22Rv1 (cell line): ENCODE data around the gene TENM4.

Source experiments
- H3K27ac ChIP-seq: fragments of 450-650 bp; 2 replicates; pipeline ENCODE4 v1.5.1; 2017
- ZFX ChIP-seq: fragments of 450-650 bp; IDR thresholded peaks from 2 replicates; pipeline ENCODE4 v1.6.1; 2017; ENCODE audit warnings: antibody characterized with exemption, borderline replicate concordance
- TF ChIP-seq, protein P1 (sequence below): fragments of 450-650 bp; IDR thresholded peaks from 2 replicates; pipeline ENCODE4 v1.5.1; 2017; ENCODE audit warnings: mild to moderate bottlenecking

The TENM4 gene

DNA sequence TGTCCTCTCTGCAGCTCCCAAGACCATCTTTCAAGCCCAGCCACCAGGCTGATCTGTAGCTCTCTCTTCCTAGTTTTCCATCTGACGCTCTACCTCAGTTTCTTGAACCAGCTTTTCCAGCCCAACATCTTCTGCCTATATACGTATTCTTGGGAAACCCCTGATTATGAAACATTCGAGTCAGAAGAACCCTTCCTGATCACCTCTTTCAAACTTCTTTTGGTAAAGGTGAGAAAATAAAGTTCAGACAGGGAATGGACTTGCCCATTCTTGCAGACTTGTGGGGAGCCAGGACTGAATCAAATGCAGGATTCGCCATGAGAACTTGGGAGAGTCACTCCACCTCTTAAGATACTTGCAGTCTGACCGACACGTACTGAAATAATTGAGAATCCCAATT lies 696.6 kb downstream of the TENM4 start:
- H3K27ac ChIP-seq, result no peak overlapping the region
- TF ChIP-seq ZFX, result no peak
- TF ChIP-seq, protein P1, sequence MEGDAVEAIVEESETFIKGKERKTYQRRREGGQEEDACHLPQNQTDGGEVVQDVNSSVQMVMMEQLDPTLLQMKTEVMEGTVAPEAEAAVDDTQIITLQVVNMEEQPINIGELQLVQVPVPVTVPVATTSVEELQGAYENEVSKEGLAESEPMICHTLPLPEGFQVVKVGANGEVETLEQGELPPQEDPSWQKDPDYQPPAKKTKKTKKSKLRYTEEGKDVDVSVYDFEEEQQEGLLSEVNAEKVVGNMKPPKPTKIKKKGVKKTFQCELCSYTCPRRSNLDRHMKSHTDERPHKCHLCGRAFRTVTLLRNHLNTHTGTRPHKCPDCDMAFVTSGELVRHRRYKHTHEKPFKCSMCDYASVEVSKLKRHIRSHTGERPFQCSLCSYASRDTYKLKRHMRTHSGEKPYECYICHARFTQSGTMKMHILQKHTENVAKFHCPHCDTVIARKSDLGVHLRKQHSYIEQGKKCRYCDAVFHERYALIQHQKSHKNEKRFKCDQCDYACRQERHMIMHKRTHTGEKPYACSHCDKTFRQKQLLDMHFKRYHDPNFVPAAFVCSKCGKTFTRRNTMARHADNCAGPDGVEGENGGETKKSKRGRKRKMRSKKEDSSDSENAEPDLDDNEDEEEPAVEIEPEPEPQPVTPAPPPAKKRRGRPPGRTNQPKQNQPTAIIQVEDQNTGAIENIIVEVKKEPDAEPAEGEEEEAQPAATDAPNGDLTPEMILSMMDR, result no peak

DNA sequence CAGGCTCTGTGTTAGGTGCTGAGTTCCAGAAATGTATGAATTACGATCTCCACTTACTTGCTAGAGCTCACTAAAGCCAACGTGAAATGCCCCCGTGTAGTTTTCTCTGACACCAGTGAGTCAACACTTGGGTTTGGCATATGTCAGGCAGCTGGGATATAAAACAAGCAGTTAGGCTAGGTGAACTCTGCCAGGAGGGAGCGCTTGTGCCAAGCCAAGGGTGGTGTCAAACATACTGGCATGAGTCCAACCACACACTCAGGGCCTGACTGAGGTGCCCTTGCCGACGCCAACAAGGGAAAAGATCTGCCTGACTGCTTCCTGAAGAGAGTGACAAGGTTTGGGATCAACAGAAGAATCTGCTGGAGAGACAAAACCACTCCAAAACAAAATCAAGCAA lies 698.4 kb downstream of the TENM4 start:
- TF ChIP-seq, protein P1, result no peak
- H3K27ac ChIP-seq, result no peak overlapping the region

DNA sequence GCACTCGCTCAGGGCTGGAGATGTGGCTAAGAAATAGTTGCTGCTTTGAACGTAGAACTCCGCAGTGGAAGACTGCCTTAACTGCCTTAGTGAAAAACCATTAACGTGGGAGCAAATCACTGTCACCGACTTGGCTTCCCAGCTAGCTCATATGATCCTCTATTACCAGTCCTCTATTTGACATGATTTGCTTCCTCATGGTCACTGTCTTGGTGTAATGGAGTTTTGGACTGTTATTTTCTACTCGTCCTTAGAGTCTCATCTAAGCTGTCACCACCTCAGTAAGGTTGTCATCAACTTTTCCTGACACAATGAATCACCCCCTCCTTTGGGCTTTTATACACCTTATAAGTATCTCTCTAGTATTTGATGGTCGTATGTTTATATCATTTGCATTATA lies 699.1 kb downstream of the TENM4 start:
- H3K27ac ChIP-seq, result no peak overlapping the region
- TF ChIP-seq, protein P1, result no peak
- TF ChIP-seq ZFX, result no peak

DNA sequence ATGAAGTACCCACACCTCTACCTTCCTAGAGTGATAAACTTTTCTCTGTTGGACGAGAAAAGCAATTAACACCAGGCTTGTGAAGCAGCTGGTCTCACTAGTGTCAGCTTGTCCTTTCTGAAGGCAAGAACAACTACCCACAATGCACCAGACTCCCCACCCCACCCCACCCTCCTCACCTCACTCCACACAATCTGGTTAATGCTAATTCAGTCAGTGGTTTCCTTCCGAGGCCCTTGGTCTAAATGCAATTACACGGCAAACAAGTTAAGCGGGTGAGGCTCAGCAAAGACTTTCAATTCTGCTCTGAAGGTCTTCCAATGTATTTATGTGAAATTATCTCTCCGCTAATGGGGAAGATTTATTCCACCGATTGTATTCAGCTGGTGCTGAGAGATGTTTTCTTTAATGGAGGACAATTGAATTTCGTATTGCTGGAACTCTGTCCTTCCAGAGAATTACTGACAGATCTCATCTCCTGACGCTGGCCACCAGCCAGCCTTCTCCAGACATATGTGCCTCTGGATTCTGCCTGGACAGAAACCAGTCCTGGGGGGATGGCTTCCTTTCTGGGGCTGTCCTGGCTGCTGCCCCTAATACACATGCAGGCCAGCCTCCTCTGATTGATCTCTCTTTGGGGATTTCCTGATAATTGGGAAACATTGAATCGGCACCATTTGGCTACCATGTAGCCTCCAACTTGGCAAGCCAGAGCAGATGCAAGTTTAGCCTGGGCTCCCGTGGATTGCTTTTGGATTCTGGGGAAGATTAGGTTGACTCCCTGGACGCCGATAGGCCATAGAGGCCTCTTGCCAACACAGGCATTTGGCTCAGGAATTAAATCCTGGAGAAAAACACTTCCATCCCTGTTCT lies 700.4 kb downstream of the TENM4 start:
- TF ChIP-seq ZFX, result no peak
- H3K27ac ChIP-seq, result no peak overlapping the region

DNA sequence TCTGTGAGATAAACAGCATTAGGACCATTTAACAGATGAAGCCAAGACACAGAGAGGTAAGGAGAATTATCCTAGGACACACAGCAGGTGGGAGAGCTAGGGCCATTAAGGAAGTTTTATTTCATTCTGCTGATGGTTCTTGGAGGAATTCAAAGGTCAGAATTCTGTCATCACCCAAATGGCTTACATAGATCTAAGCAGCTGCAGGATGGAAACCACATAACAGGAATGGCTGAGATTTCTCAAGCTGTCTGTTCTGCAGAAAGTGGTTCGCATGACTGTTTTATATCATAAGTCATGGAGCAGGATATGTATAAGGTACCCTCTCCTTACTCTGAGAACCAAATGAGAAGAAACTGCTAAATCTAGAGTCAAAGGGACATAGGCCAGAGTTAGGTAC lies 702.9 kb downstream of the TENM4 start:
- TF ChIP-seq, protein P1, result no peak
- TF ChIP-seq ZFX, result no peak
- H3K27ac ChIP-seq, result no peak overlapping the region

DNA sequence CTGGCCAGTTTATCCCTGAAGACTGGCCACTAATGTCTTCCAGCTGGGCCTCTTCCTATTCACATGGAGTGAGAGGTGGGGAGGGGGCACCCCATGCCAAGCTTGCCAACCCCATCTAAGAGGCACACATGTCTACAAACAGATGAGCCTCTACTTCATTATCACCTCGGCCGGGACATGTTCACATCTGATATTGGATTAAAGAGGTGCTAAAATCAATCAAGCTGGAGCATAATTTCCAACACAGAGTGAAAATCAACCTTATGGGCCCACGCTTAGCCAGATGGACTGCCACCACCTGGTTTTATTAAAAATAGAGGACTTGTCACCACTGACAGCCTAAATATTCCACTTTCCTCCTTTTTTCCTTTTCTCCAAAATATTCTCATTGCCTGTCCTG lies 703.5 kb downstream of the TENM4 start:
- H3K27ac ChIP-seq, result no peak overlapping the region
- TF ChIP-seq, protein P1, result no peak
- TF ChIP-seq ZFX, result no peak

DNA sequence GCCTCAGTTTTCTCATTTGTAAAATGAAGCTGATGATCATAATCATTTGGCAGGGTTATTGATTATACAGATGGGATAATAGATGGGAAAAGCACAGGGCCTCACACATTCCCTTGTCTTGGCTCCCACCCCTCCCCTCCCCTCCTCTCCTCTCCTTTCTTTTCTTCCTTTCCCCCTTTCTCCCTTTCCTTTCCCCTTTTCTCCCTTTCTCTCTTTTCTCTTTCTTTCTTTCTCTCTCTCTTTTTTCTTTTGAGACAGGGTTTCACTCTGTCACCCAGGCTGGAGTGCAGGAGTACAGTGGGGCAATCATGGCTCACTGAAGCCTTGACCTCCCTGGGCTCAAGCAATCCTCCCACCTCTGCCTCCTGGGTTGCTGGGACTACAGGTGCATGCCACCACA lies 705.1 kb downstream of the TENM4 start:
- no peak overlapping the region for H3K27ac ChIP-seq
- TF ChIP-seq, protein P1, result no peak
- no peak for TF ChIP-seq ZFX
